ENCODE results near the gene SETD2. TPM values are rescaled to one million over a fixed set of nuclear protein-coding genes. Genes with fewer than 3 reads are reported as not detected.

SETD2 gene
- total RNA-seq, 1 experiment from 2014 or later: 47.6 TPM

DNA sequence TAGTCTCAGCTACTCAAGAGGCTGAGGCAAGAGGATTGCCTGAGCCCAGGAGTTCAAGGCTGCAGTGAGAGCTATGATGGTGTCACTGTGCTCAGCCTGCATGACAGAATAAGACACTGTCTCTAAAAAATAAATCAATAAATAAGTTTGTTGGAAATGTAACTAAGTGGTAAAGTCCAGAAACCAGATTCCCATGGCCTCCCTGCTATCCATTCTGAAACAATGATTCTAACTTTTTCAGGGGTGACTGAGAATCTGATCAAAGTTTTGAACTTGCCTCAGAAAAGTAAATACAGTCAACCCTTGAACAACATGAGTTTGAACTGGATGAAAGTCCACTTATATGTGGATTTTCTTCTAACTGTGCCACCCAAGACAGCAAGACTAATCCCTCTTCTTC, 98.2 kb downstream of the SETD2 start:
- no TSS peak for BruUV-seq (replicated peaks)
- no peak for DNase-seq
- Mint-ChIP-seq H3K9me3 (ENCODE audit: unreplicated experiment) (no peaks in the 10 kb centered on the region), H3K4me3 (ENCODE audit: unreplicated experiment) (no peak overlapping the region), H3K27me3 (ENCODE audit: insufficient read depth, unreplicated experiment) (no peaks in the 10 kb centered on the region), H3K36me3 (ENCODE audit: insufficient read depth, unreplicated experiment) (peaks cover 48% of the 10 kb centered on the region), H3K27ac (ENCODE audit: unreplicated experiment) (no peak overlapping the region), H3K4me1 (ENCODE audit: low read depth, unreplicated experiment) (peaks cover 7% of the 10 kb centered on the region)
- Histone ChIP-seq H3K36me3 (ENCODE audit: control insufficient read depth, insufficient read depth, low read length) (no peaks in the 10 kb centered on the region; the same call in none of the 2 replicates), H3K9me3 (no peaks in the 10 kb centered on the region), H3K4me3 (ENCODE audit: low read depth, low read length) (no peak overlapping the region), H3K4me1 (peaks cover 14% of the 10 kb centered on the region), H3K27me3 (replicated peaks; ENCODE audit: control insufficient read depth, insufficient read depth, low read length) (no peaks in the 10 kb centered on the region)
- TF ChIP-seq, protein P1, sequence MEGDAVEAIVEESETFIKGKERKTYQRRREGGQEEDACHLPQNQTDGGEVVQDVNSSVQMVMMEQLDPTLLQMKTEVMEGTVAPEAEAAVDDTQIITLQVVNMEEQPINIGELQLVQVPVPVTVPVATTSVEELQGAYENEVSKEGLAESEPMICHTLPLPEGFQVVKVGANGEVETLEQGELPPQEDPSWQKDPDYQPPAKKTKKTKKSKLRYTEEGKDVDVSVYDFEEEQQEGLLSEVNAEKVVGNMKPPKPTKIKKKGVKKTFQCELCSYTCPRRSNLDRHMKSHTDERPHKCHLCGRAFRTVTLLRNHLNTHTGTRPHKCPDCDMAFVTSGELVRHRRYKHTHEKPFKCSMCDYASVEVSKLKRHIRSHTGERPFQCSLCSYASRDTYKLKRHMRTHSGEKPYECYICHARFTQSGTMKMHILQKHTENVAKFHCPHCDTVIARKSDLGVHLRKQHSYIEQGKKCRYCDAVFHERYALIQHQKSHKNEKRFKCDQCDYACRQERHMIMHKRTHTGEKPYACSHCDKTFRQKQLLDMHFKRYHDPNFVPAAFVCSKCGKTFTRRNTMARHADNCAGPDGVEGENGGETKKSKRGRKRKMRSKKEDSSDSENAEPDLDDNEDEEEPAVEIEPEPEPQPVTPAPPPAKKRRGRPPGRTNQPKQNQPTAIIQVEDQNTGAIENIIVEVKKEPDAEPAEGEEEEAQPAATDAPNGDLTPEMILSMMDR (IDR thresholded peaks at IDR 0.05; ENCODE audit: insufficient read depth in 1 of 2, low read depth in 1 of 2, low read length in 1 of 2, severe bottlenecking in 1 of 2, unreplicated experiment in 1 of 2): no peak
- ChIA-PET POLR2A (no interaction called here), CTCF (no interaction called here)
- intact Hi-C loops (cut with micrococcal nuclease; ENCODE audit: unreplicated experiment): no loop called here

- Histone ChIP-seq H3K9me3 (no peaks in the 10 kb centered on the region), H3K4me1 (peaks cover 14% of the 10 kb centered on the region), H3K36me3 (ENCODE audit: control insufficient read depth, insufficient read depth, low read length) (no peaks in the 10 kb centered on the region; the same call in none of the 2 replicates), H3K4me3 (ENCODE audit: low read depth, low read length) (no peak overlapping the region), H3K27me3 (replicated peaks; ENCODE audit: control insufficient read depth, insufficient read depth, low read length) (no peaks in the 10 kb centered on the region)
- TF ChIP-seq, protein P1 (IDR thresholded peaks at IDR 0.05; ENCODE audit: insufficient read depth in 1 of 2, low read depth in 1 of 2, low read length in 1 of 2, severe bottlenecking in 1 of 2, unreplicated experiment in 1 of 2): no peak
- Mint-ChIP-seq H3K9me3 (ENCODE audit: unreplicated experiment) (no peaks in the 10 kb centered on the region), H3K4me1 (ENCODE audit: low read depth, unreplicated experiment) (peaks cover 7% of the 10 kb centered on the region), H3K27me3 (ENCODE audit: insufficient read depth, unreplicated experiment) (no peaks in the 10 kb centered on the region), H3K36me3 (ENCODE audit: insufficient read depth, unreplicated experiment) (peaks cover 48% of the 10 kb centered on the region), H3K4me3 (ENCODE audit: unreplicated experiment) (no peak overlapping the region), H3K27ac (ENCODE audit: unreplicated experiment) (no peak overlapping the region)
- ChIA-PET POLR2A (no interaction called here), CTCF (no interaction called here)
- intact Hi-C loops (cut with micrococcal nuclease; ENCODE audit: unreplicated experiment): no loop called here
- no TSS peak for BruUV-seq (replicated peaks)
- no peak for DNase-seq
Observed at GRCh38 chr3:47065058-47065457, 98.9 kb downstream of the SETD2 start.

DNA sequence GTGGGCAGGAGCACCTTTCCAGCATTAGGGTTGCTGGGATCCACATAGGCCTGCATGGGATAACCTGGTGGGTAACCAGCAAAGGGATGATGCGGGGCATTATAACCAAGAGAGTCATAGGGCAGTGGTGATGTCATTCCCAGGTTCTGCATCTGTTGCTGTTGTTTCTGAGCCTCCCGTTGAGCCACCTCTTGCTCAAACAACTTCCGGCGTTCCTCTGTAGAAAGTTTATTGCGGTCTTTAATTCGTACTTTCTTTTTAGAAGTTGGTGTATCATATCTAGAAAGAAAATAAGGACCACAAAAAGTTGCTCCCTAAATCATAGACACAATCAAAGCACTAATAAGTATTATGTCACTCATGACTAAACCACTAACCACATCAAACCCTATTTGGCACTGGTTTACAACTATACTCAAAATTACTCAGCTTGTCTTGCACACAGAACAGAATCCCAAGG, 106.7 kb downstream of the SETD2 start:
- Histone ChIP-seq H3K4me1 (no peaks in the 10 kb centered on the region), H3K4me3 (ENCODE audit: low read depth, low read length) (no peak overlapping the region), H3K9me3 (no peaks in the 10 kb centered on the region), H3K36me3 (ENCODE audit: control insufficient read depth, insufficient read depth, low read length) (no peaks in the 10 kb centered on the region; the same call in 1 of the 2 replicates), H3K27me3 (replicated peaks; ENCODE audit: control insufficient read depth, insufficient read depth, low read length) (no peaks in the 10 kb centered on the region)
- ChIA-PET POLR2A (no interaction called here), CTCF (no interaction called here)
- H3K27me3 Mint-ChIP-seq (ENCODE audit: insufficient read depth, unreplicated experiment): no peaks in the 10 kb centered on the region
- no peak overlapping the region for H3K27ac Mint-ChIP-seq (ENCODE audit: unreplicated experiment)
- TF ChIP-seq, protein P1 (IDR thresholded peaks at IDR 0.05; ENCODE audit: insufficient read depth in 1 of 2, low read depth in 1 of 2, low read length in 1 of 2, severe bottlenecking in 1 of 2, unreplicated experiment in 1 of 2): no peak
- H3K4me1 Mint-ChIP-seq (ENCODE audit: low read depth, unreplicated experiment): peaks cover 5% of the 10 kb centered on the region
- intact Hi-C loops (cut with micrococcal nuclease; ENCODE audit: unreplicated experiment): no loop called here
- H3K4me3 Mint-ChIP-seq (ENCODE audit: unreplicated experiment): no peak overlapping the region
- no TSS peak for BruUV-seq (replicated peaks)
- H3K9me3 Mint-ChIP-seq (ENCODE audit: unreplicated experiment): no peaks in the 10 kb centered on the region
- no peak for DNase-seq
- peaks cover 44% of the 10 kb centered on the region for H3K36me3 Mint-ChIP-seq (ENCODE audit: insufficient read depth, unreplicated experiment)
